K562 (cell line): ENCODE measurements around the gene SETX. TPM values are rescaled to one million over a fixed set of nuclear protein-coding genes. Genes with fewer than 3 reads are reported as not detected.
A peak's percentile ranks its signal among the peaks of the same experiment; 100 is the strongest.

Experiments
- ATAC-seq: fragments of 200-7000 bp; cut with Tn5 transposase; 3 replicates; pipeline ENCODE4 v1.9.1; 2020; ENCODE audit warnings: moderate library complexity
- BruUV-seq: library from RNA; stranded (reverse); fragments of 400-500 nt; replicated peaks from 2 replicates; lab custom pipeline; 2021; lab: Mats Ljungman, UMichigan
- CTCF ChIA-PET: fragments of 300-600 bp; formaldehyde crosslinking; extraction: SDS; loops from one replicate; lab custom pipeline; 2021; ENCODE audit warnings: low intra/inter-chr PET ratio; lab: Yijun Ruan, JAX
- POLR2A ChIA-PET: fragments of 300-600, 350-650 bp; sonication (Branson Sonifier 250); formaldehyde crosslinking; extraction: SDS; loops from one replicate; lab custom pipeline; 2021; ENCODE audit warnings: antibody characterized with exemption, inconsistent platforms; lab: Yijun Ruan, JAX
- DNase-seq, 4 experiments: peaks; one replicate each; pipeline versions ENCODE4 v3.0.0 to v3.0.0-alpha.2; 2011 to 2018; ENCODE audit warnings: low spot score in 3 of 4, mixed read lengths in 3 of 4; ENCODE audit errors: extremely low read depth in 1 of 4
- FAIRE-seq: peaks from 2 replicates; lab custom pipeline; 2011; peaks lifted over from hg19 to GRCh38; lab: Jason Lieb, UNC
- H2AFZ ChIP-seq: 2 replicates; pipeline ENCODE4 v1.6.0; 2011; ENCODE audit warnings: low read depth, low read length, control low read depth, inconsistent platforms
- H3K27ac ChIP-seq: fragments of 200-600 bp; 3 replicates; pipeline ENCODE4 v1.8.0; 2011; ENCODE audit warnings: low read depth, mild to moderate bottlenecking, control low read depth, inconsistent platforms, low read length, moderate library complexity, mixed read lengths; ENCODE audit errors: extremely low read depth
- H3K27me3 ChIP-seq, 2 experiments: fragments of 300-600 bp in 1 of 2; 2 replicates in 1 of 2; 3 replicates in 1 of 2; pipeline versions ENCODE4 v1.6.0 to v1.8.0; 2011; ENCODE audit warnings: inconsistent platforms in 2 of 2, low read length in 2 of 2, mild to moderate bottlenecking in 1 of 2, mixed read lengths in 1 of 2, moderate library complexity in 1 of 2; ENCODE audit not compliant: control insufficient read depth in 2 of 2, insufficient read depth in 2 of 2
- H3K36me3 ChIP-seq: fragments of 300-600 bp; 3 replicates; pipeline ENCODE4 v1.8.0; 2011; ENCODE audit warnings: mild to moderate bottlenecking, low read length, inconsistent platforms; ENCODE audit not compliant: control insufficient read depth, insufficient read depth
- H3K4me1 ChIP-seq, 2 experiments: fragments of 200-600 bp in 1 of 2; replicated peaks in 1 of 2; 2 replicates in 1 of 2; 3 replicates in 1 of 2; pipeline versions ENCODE4 v1.5.1 to v1.8.0; 2011; ENCODE audit warnings: inconsistent platforms in 2 of 2, low read length in 2 of 2, mild to moderate bottlenecking in 1 of 2, mixed read lengths in 1 of 2, moderate library complexity in 1 of 2; ENCODE audit not compliant: control insufficient read depth in 2 of 2, insufficient read depth in 2 of 2
- H3K4me2 ChIP-seq: 2 replicates; pipeline ENCODE4 v1.6.1; 2011; ENCODE audit warnings: low read length, control low read depth, inconsistent platforms, mixed read lengths; ENCODE audit not compliant: insufficient read depth
- H3K4me3 ChIP-seq: fragments of 200-600 bp; sonication (generic), shearing (Covaris generic); 2 replicates; pipeline ENCODE4 v1.5.1; 2016; ENCODE audit warnings: control low read depth, inconsistent platforms
- H3K79me2 ChIP-seq: fragments of 200-600 bp; 3 replicates; pipeline ENCODE4 v1.8.0; 2011; ENCODE audit warnings: low read length, inconsistent platforms; ENCODE audit not compliant: control insufficient read depth, insufficient read depth
- H3K9ac ChIP-seq, 2 experiments: 2 replicates each; pipeline versions ENCODE4 v1.6.0 to v1.6.1; 2011; ENCODE audit warnings: low read depth in 2 of 2, low read length in 2 of 2, control low read depth in 1 of 2, inconsistent platforms in 1 of 2, mild to moderate bottlenecking in 1 of 2, mixed read lengths in 1 of 2; ENCODE audit not compliant: insufficient read depth in 1 of 2
- H3K9me1 ChIP-seq: one replicate; pipeline ENCODE4 v1.6.0; 2011; ENCODE audit warnings: inconsistent platforms, mild to moderate bottlenecking, low read length, moderate library complexity; ENCODE audit not compliant: control insufficient read depth, insufficient read depth
- H3K9me3 ChIP-seq: replicated peaks from 2 replicates; pipeline ENCODE4 v1.5.1; 2011; ENCODE audit warnings: low read depth, low read length, inconsistent platforms; ENCODE audit not compliant: control insufficient read depth, insufficient read depth
- H4K20me1 ChIP-seq: replicated peaks from 2 replicates; pipeline ENCODE4 v1.6.1; 2011; ENCODE audit warnings: low read length, inconsistent platforms, mixed read lengths; ENCODE audit not compliant: control insufficient read depth, insufficient read depth
- DACH1 ChIP-seq: fragments of 450-650 bp; IDR thresholded peaks from 2 replicates; pipeline ENCODE4 v1.6.1; 2018; ENCODE audit not compliant: partially characterized antibody
- FOSL1 ChIP-seq: fragments of 200-800 bp; sonication (Bioruptor generic); conservative IDR thresholded peaks from 2 replicates; pipeline ENCODE4 v1.6.1; 2016; ENCODE audit warnings: missing genetic modification characterization, missing compliant biosample characterization
- FOXK1 ChIP-seq: sonication (generic); formaldehyde crosslinking; IDR thresholded peaks from 2 replicates; pipeline ENCODE4 v1.8.0; 2022; ENCODE audit warnings: missing genetic modification reagents, mild to moderate bottlenecking, borderline replicate concordance
- FOXM1 ChIP-seq, 2 experiments: fragments of 450-650 bp in 1 of 2; sonication (generic) in 1 of 2; formaldehyde crosslinking in 1 of 2; IDR thresholded peaks; 2 replicates each; pipeline versions ENCODE4 v1.6.1 to v1.9.0; 2017 to 2022; ENCODE audit warnings: low read depth in 2 of 2, mild to moderate bottlenecking in 2 of 2, missing genetic modification reagents in 1 of 2, moderate library complexity in 1 of 2
- FOXP4 ChIP-seq: sonication (generic); formaldehyde crosslinking; IDR thresholded peaks from 2 replicates; pipeline ENCODE4 v1.8.0; 2022; ENCODE audit warnings: mild to moderate bottlenecking, missing genetic modification reagents, borderline replicate concordance
- GMEB1 ChIP-seq: fragments of 250-450 bp; sonication (Bioruptor Pico); IDR thresholded peaks from 2 replicates; pipeline ENCODE4 v1.4.0; 2020; ENCODE audit warnings: mild to moderate bottlenecking
- KLF16 ChIP-seq: IDR thresholded peaks from 2 replicates; pipeline ENCODE4 v1.6.1; 2016; ENCODE audit warnings: antibody characterized with exemption
- POLR2G ChIP-seq: fragments of 200-400 bp; formaldehyde crosslinking; IDR thresholded peaks from 2 replicates; pipeline ENCODE4 v1.6.1; 2017; ENCODE audit warnings: low read depth, mild to moderate bottlenecking, antibody characterized with exemption, low read length, moderate library complexity
- SP2 ChIP-seq: IDR thresholded peaks from 2 replicates; pipeline ENCODE4 v1.6.1; 2011; ENCODE audit warnings: mild to moderate bottlenecking, low read depth, low read length, moderate library complexity; ENCODE audit not compliant: poor library complexity, severe bottlenecking; ENCODE audit errors: extremely low read depth
- TARDBP ChIP-seq: fragments of 450-650 bp; IDR thresholded peaks from 2 replicates; pipeline ENCODE4 v1.6.1; 2016
- ZEB2 ChIP-seq: fragments of 450-650 bp; IDR thresholded peaks from 2 replicates; pipeline ENCODE4 v1.6.1; 2016
- ZNF274 ChIP-seq: IDR thresholded peaks from 2 replicates; pipeline ENCODE4 v1.6.1; 2011; ENCODE audit warnings: low read depth, mild to moderate bottlenecking, low read length, moderate library complexity, borderline replicate concordance
- ZNF766 ChIP-seq: fragments of 200-800 bp; sonication (Bioruptor generic); conservative IDR thresholded peaks from 2 replicates; pipeline ENCODE4 v1.6.1; 2016; ENCODE audit warnings: missing genetic modification characterization, missing compliant biosample characterization
- WGBS: fragments of 100-300 bp; shearing (Covaris generic); methylation state at CpG from one replicate; pipeline ENCODE4 v1.1.6; 2016; ENCODE audit warnings: low coverage, mixed read lengths; ENCODE audit not compliant: insufficient coverage; ENCODE audit errors: missing lambda C conversion rate; 5-methylcytosine and 5-hydroxymethylcytosine counted together
- in situ Hi-C: fragments of 300-500 bp; cut with MboI; formaldehyde crosslinking; loops from 4 replicates; pipeline ENCODE4 v1.15.0; 2018; ENCODE audit warnings: inconsistent platforms, mixed read lengths
- intact Hi-C: fragments of 100-400 bp; cut with micrococcal nuclease; formaldehyde crosslinking; loops from 2 replicates; pipeline ENCODE4 v1.14.2; 2022
- polyA plus RNA-seq, 8 experiments: library from polyadenylated mRNA; depleted of rRNA in 4 of 8; stranded (reverse) in 5 of 8; unstranded in 3 of 8; fragments of >200 nt; fragmentation: Nextera tagmentation in 2 of 8; fragmentation: Illumina TruSeq in 1 of 8; extraction: Ambion mirVana in 2 of 8; extraction: Trizol in 1 of 8; gene quantifications; 2 replicates each; pipeline versions ENCODE4 v1.2.1 to v1.2.3, GENCODE V29; 2011 to 2014; ENCODE audit warnings: inconsistent platforms in 1 of 8, missing spikeins in 1 of 8
- total RNA-seq, 7 experiments: library from RNA; depleted of rRNA in 6 of 7; stranded (reverse); fragments of >200 nt in 6 of 7; fragmentation: Illumina TruSeq in 2 of 7; extraction: Trizol in 2 of 7; gene quantifications; 2 replicates each; pipeline versions ENCODE4 v1.2.1 to v1.2.3, GENCODE V29; 2011 to 2021; ENCODE audit warnings: low replicate concordance in 1 of 7
- TF ChIP-seq, protein P1 (sequence below): fragments of 450-650 bp; formaldehyde crosslinking; IDR thresholded peaks from 2 replicates; pipeline ENCODE4 v1.4.0; 2020; ENCODE audit warnings: mild to moderate bottlenecking, moderate library complexity

Gene SETX
- total and polyA plus RNA-seq, 9 of the 15 experiments (the other 6 are each of a cell fraction or from before 2014, with no cell fraction given) = 8.7 to 45.7 (median 28.7) TPM

DNA sequence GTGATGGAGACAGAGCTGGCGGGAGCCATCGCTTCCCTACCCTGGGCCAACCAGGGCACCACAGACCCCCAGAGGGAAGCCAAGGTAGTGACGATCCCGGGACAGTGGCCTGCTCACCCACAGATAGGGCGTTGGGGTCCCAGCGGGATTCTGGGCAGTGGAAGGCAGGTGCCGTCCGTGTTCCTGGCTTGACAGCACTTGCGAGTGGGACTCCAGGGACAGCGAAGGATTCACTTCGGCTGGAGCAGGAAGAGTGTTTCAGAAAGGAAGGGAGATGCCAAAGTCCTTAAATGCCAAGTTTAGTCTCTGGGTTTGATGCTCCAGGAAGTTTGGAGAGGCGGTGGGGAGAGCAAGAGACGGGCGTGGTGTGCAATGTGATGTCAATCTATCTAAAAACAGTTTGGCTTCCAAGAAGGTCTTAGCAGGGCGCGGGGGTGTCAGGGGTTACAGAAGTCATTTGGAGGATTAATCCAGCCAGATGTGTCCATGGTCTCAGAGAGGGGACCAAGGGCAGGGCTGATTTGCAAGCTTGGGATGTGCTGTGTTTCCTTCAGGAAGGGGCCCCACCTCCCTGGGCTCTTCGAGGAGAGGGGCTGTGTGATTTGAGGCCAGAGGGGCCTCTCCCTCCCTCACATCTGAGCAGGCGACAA is 118.0 kb downstream of the SETX start (continued):
- TF ChIP-seq FOXP4 (CRISPR knock-in tag) = no peak
- TF ChIP-seq TARDBP = no peak
- TF ChIP-seq DACH1 = no peak
- no peak for TF ChIP-seq ZNF274
- no peak for TF ChIP-seq ZEB2
- TF ChIP-seq KLF16 = no peak
- TF ChIP-seq POLR2G = no peak
- TF ChIP-seq, all 486 proteins: peak for 2

DNA sequence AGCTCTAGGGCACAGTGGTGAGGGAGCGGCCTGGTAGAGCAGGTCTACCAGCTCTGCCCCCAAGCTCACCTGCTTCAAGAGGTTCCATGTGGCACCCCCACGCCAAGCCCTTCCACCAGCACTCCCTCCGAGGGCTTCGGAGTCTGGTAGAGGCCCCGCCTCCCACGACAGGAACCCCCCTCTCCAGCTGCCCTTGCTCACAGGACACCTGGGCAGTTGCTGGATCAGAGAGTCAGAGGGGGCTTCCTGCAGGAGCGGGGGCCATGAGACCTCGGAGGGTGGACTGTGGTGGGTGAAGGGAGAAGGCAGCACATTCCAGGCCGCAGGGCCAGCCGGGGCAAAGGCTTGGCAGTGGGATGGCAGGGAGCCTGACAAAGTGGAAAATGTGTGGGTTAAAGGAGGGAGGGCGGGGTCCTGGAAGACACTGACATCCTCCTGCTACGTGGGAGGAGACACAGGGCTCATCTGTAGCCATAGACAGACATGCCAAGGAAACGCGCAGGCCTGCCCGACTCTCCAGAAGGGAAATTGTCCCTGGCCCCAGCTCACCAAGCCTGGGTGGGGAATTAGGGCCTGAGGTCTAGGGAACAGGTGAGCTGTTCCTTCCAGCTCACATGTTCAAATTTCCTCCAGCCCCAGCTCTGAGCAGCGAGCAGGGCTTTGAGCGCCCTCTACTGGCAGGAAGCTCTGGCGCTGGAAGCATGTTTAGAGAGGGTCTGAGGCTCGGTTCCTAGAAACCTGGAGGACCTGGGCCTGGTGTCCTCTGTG is 118.7 kb downstream of the SETX start:
- intact Hi-C loops (loop anchor here (1.0 to 2.0 kb wide), 2 partner anchors 66 to 473 kb away; no protein-coding TSS in a partner anchor), in situ Hi-C loops (no loop called here)
- FAIRE-seq (peak; percentile 94), DNase-seq (peak; percentile 80 to 84 (median 82)), ATAC-seq (peak; percentile 61)
- H3K79me2 ChIP-seq = no peaks in the 10 kb centered on the region
- POLR2A ChIA-PET = interaction anchor here (1.0 to 1.9 kb wide), 2 partner anchors 8 to 471 kb away, joined by 3 to 4 read pairs; no protein-coding TSS in a partner anchor
- H3K27me3 ChIP-seq = peaks cover 18 to 79% of the 10 kb centered on the region in 2 experiments; a peak in 4 of 5 replicates
- H3K9me1 ChIP-seq = no peaks in the 10 kb centered on the region
- CTCF ChIA-PET = interaction anchor here (0.6 to 1.7 kb wide), 7 partner anchors 23 to 481 kb away, joined by 3 to 7 read pairs (median 3); no protein-coding TSS in a partner anchor
- H3K9ac ChIP-seq = no peak overlapping the region
- H4K20me1 ChIP-seq = peaks cover 9% of the 10 kb centered on the region
- H3K4me1 ChIP-seq = peaks cover 0 to 32% of the 10 kb centered on the region in 2 experiments; a peak in 2 of 5 replicates
- H3K9me3 ChIP-seq = no peaks in the 10 kb centered on the region
- H3K4me2 ChIP-seq = no peak overlapping the region
- H3K4me3 ChIP-seq = no peak overlapping the region
- no peak overlapping the region for H2AFZ ChIP-seq
- H3K36me3 ChIP-seq = no peaks in the 10 kb centered on the region
- 4% methylated on average over 19 of the region's 19 CpGs for WGBS
- no TSS peak for BruUV-seq
- no peak overlapping the region for H3K27ac ChIP-seq
- TF ChIP-seq ZNF766 (CRISPR knock-in tag) = no peak
- no peak for TF ChIP-seq FOXM1 (IDR thresholded peaks at IDR 0.05; ENCODE audit: low read depth)
- TF ChIP-seq FOXM1 (CRISPR knock-in tag; IDR thresholded peaks at IDR 0.05; ENCODE audit: low read depth) = no peak
- TF ChIP-seq GMEB1 (CRISPR knock-in tag) = no peak
- TF ChIP-seq FOXK1 = no peak
- TF ChIP-seq SP2 = no peak
- TF ChIP-seq, protein P1, sequence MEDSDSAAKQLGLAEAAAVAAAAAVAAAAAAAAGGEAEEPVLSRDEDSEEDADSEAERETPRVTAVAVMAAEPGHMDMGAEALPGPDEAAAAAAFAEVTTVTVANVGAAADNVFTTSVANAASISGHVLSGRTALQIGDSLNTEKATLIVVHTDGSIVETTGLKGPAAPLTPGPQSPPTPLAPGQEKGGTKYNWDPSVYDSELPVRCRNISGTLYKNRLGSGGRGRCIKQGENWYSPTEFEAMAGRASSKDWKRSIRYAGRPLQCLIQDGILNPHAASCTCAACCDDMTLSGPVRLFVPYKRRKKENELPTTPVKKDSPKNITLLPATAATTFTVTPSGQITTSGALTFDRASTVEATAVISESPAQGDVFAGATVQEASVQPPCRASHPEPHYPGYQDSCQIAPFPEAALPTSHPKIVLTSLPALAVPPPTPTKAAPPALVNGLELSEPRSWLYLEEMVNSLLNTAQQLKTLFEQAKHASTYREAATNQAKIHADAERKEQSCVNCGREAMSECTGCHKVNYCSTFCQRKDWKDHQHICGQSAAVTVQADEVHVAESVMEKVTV (CRISPR knock-in tag) = peak; percentile 47; the same call in 1 of the 2 replicates
- TF ChIP-seq FOSL1 = no peak
